Panc1 (cell line): Measurements from ENCODE around the gene RTN4IP1. TPM values are rescaled to one million over a fixed set of nuclear protein-coding genes. Genes with fewer than 3 reads are reported as not detected.

Experiments
- ATAC-seq: fragments of 200-7000 bp; cut with Tn5 transposase; 2 replicates; pipeline ENCODE4 v1.9.1; 2020; ENCODE audit warnings: mild to moderate bottlenecking, moderate library complexity
- BruUV-seq: library from RNA; stranded (reverse); fragments of 400-500 nt; replicated peaks from 2 replicates; lab custom pipeline; 2021; lab: Mats Ljungman, UMichigan
- CTCF ChIA-PET: fragments of 300-600 bp; sonication (Branson Sonifier 250); formaldehyde crosslinking; loops from one replicate; lab custom pipeline; 2022; ENCODE audit warnings: antibody characterized with exemption; lab: Charles Lee
- POLR2A ChIA-PET: fragments of 300-600 bp; sonication (Branson Sonifier 250); formaldehyde crosslinking; loops from one replicate; lab custom pipeline; 2022; ENCODE audit warnings: antibody characterized with exemption; lab: Charles Lee
- DNase-seq: peaks from one replicate; pipeline ENCODE4 v3.0.0-alpha.2; 2010; ENCODE audit warnings: low read depth, low spot score
- H3K27ac ChIP-seq: 2 replicates; pipeline ENCODE4 v1.5.1; 2011; ENCODE audit warnings: mild to moderate bottlenecking, low read length, inconsistent platforms
- H3K27me3 ChIP-seq: fragments of 200-500 bp; sonication (Bioruptor generic); 2 replicates; pipeline ENCODE4 v1.6.0; 2014; ENCODE audit warnings: low read length, inconsistent platforms; ENCODE audit not compliant: control insufficient read depth, insufficient read depth
- H3K36me3 ChIP-seq: fragments of 200-500 bp; sonication (Bioruptor generic); 2 replicates; pipeline ENCODE4 v1.5.1; 2014; ENCODE audit warnings: inconsistent platforms, mild to moderate bottlenecking, low read length, moderate library complexity; ENCODE audit not compliant: control insufficient read depth, insufficient read depth
- H3K4me1 ChIP-seq: 2 replicates; pipeline ENCODE4 v1.5.1; 2011; ENCODE audit warnings: inconsistent platforms, mild to moderate bottlenecking, low read length, moderate library complexity; ENCODE audit not compliant: control insufficient read depth, insufficient read depth
- H3K4me3 ChIP-seq, 2 experiments: 2 replicates each; pipeline ENCODE4 v1.5.1; 2011 to 2012; ENCODE audit warnings: low read depth in 2 of 2, low read length in 2 of 2, mild to moderate bottlenecking in 2 of 2, inconsistent platforms in 1 of 2, moderate library complexity in 1 of 2
- H3K9me3 ChIP-seq: fragments of 200-500 bp; sonication (Bioruptor generic); 2 replicates; pipeline ENCODE4 v1.5.1; 2014; ENCODE audit warnings: low read depth, mild to moderate bottlenecking, inconsistent platforms, low read length, moderate library complexity; ENCODE audit not compliant: control insufficient read depth, insufficient read depth
- CTCF ChIP-seq: fragments of 450-650 bp; IDR thresholded peaks from 2 replicates; pipeline ENCODE4 v1.5.1; 2017; ENCODE audit warnings: mild to moderate bottlenecking
- POLR2AphosphoS5 ChIP-seq: IDR thresholded peaks from 2 replicates; pipeline ENCODE4 v1.6.1; 2012; ENCODE audit warnings: mild to moderate bottlenecking, low read depth, low read length, moderate library complexity
- SIN3A ChIP-seq: IDR thresholded peaks from 2 replicates; pipeline ENCODE4 v1.6.1; 2012; ENCODE audit warnings: low read depth, mild to moderate bottlenecking, low read length, moderate library complexity, borderline replicate concordance; ENCODE audit not compliant: insufficient read depth
- TCF7L2 ChIP-seq: IDR thresholded peaks from 2 replicates; pipeline ENCODE4 v1.6.1; 2011; ENCODE audit warnings: mild to moderate bottlenecking, low read depth, low read length, inconsistent platforms
- in situ Hi-C: cut with HindIII; loops from 2 replicates; pipeline ENCODE4 v1.10.0; 2016; ENCODE audit warnings: low sequenced_read_pairs, low pct_unique_long_range_greater_than_20kb
- intact Hi-C: fragments of 100-400 bp; cut with micrococcal nuclease; formaldehyde crosslinking; loops from one replicate; pipeline ENCODE4 v1.10.0; 2022; ENCODE audit not compliant: unreplicated experiment
- total RNA-seq: library from RNA; stranded (reverse); gene quantifications from one replicate; pipeline ENCODE4 v1.2.1, GENCODE V29; 2021; ENCODE audit not compliant: unreplicated experiment
- TF ChIP-seq, protein P1 (sequence below), 2 experiments: IDR thresholded peaks; 2 replicates each; pipeline ENCODE4 v1.6.1; 2011 to 2012; ENCODE audit warnings: low read depth in 2 of 2, control low read depth in 1 of 2, low read length in 1 of 2, mild to moderate bottlenecking in 1 of 2, moderate library complexity in 1 of 2; ENCODE audit not compliant: insufficient read depth in 1 of 2

RTN4IP1 gene
- total RNA-seq, 1 experiment from 2014 or later = 9.4 TPM

DNA sequence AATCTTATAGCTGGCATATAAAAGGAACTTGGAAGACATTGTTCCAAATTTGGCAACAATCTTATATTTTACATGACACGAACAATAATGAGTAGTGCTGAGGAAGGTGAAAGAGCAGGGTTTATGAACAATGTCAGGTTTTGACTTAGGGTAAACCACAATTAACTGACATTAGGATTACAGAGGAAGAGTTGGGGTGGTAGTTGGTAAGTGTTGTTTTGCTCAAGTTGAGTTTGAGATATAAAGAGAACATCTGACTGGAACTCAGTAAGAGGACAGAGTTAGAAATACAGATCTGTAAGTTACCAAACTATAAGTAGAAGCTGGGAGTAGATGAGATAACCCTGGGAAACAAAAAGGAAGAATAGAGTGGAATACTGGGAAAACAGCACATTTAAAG lies 15.1 kb downstream of the RTN4IP1 start:
- Histone ChIP-seq H3K9me3 (no peaks in the 10 kb centered on the region), H3K36me3 (no peaks in the 10 kb centered on the region), H3K4me1 (no peaks in the 10 kb centered on the region), H3K4me3 (no peak overlapping the region), H3K27me3 (no peaks in the 10 kb centered on the region), H3K27ac (no peak overlapping the region)
- ChIA-PET POLR2A (no interaction called here), CTCF (interaction anchor here (0.5 kb wide), 1 partner anchor 11 kb away, joined by 4 read pairs; no protein-coding TSS in a partner anchor)
- TF ChIP-seq, protein P1, sequence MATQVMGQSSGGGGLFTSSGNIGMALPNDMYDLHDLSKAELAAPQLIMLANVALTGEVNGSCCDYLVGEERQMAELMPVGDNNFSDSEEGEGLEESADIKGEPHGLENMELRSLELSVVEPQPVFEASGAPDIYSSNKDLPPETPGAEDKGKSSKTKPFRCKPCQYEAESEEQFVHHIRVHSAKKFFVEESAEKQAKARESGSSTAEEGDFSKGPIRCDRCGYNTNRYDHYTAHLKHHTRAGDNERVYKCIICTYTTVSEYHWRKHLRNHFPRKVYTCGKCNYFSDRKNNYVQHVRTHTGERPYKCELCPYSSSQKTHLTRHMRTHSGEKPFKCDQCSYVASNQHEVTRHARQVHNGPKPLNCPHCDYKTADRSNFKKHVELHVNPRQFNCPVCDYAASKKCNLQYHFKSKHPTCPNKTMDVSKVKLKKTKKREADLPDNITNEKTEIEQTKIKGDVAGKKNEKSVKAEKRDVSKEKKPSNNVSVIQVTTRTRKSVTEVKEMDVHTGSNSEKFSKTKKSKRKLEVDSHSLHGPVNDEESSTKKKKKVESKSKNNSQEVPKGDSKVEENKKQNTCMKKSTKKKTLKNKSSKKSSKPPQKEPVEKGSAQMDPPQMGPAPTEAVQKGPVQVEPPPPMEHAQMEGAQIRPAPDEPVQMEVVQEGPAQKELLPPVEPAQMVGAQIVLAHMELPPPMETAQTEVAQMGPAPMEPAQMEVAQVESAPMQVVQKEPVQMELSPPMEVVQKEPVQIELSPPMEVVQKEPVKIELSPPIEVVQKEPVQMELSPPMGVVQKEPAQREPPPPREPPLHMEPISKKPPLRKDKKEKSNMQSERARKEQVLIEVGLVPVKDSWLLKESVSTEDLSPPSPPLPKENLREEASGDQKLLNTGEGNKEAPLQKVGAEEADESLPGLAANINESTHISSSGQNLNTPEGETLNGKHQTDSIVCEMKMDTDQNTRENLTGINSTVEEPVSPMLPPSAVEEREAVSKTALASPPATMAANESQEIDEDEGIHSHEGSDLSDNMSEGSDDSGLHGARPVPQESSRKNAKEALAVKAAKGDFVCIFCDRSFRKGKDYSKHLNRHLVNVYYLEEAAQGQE (IDR thresholded peaks at IDR 0.05; ENCODE audit: insufficient read depth in 1 of 2, low read depth in 2 of 2, low read length in 1 of 2) = no peak
- no peak for TF ChIP-seq TCF7L2
- no peak for TF ChIP-seq CTCF
- no peak for TF ChIP-seq SIN3A
- TF ChIP-seq POLR2AphosphoS5 = no peak
- in situ Hi-C loops (no loop called here), intact Hi-C loops (no loop called here)
- BruUV-seq = no TSS peak
- ATAC-seq = no peak
- no peak for DNase-seq

GRCh38 chr6:106613590-106613989 lies 15.7 kb downstream of the RTN4IP1 start:
- intact Hi-C loops = no loop called here
- no peak for DNase-seq
- H3K9me3 ChIP-seq = no peaks in the 10 kb centered on the region
- TF ChIP-seq CTCF (no peak), SIN3A (no peak), POLR2AphosphoS5 (no peak), TCF7L2 (no peak)
- TF ChIP-seq, protein P1 (IDR thresholded peaks at IDR 0.05; ENCODE audit: insufficient read depth in 1 of 2, low read depth in 2 of 2, low read length in 1 of 2) = no peak
- in situ Hi-C loops = no loop called here
- CTCF ChIA-PET = no interaction called here
- POLR2A ChIA-PET = no interaction called here
- no peak overlapping the region for H3K27ac ChIP-seq
- H3K4me3 ChIP-seq = no peak overlapping the region
- no peaks in the 10 kb centered on the region for H3K27me3 ChIP-seq
- no TSS peak for BruUV-seq
- H3K4me1 ChIP-seq = no peaks in the 10 kb centered on the region
- ATAC-seq = no peak
- H3K36me3 ChIP-seq = no peaks in the 10 kb centered on the region
